Measurements from ENCODE around the gene F2.

F2 gene

GRCh38 chr11:46718155-46719019 lies 626 bp upstream of the F2 start:
- no peak for DNase-seq

- DNase-seq: no peak
Measured at GRCh38 chr11:46719543-46720218, 668 bp downstream of the F2 start.

GRCh38 chr11:46721286-46721685 lies 2.3 kb downstream of the F2 start:
- no peak for DNase-seq

GRCh38 chr11:46722566-46723358 lies 3.7 kb downstream of the F2 start:
- no peak for DNase-seq

- no peak for DNase-seq
Measured at GRCh38 chr11:46723359-46723680, 4.3 kb downstream of the F2 start.

GRCh38 chr11:46724088-46724487 lies 5.1 kb downstream of the F2 start:
- peak in 1 of 2 experiments; percentile 9 for DNase-seq

- no peak for DNase-seq
Measured at GRCh38 chr11:46725338-46726205, 6.6 kb downstream of the F2 start.

GRCh38 chr11:46726206-46726862 lies 7.3 kb downstream of the F2 start:
- no peak for DNase-seq

- no peak for DNase-seq
Measured at GRCh38 chr11:46727952-46728658, 9.1 kb downstream of the F2 start.

- no peak for DNase-seq
Measured at GRCh38 chr11:46728659-46729040, 9.6 kb downstream of the F2 start.

- DNase-seq: no peak
Measured at GRCh38 chr11:46729110-46730027, 10.4 kb downstream of the F2 start.

GRCh38 chr11:46731545-46731944 lies 12.5 kb downstream of the F2 start:
- no peak for DNase-seq

GRCh38 chr11:46733234-46733633 lies 14.2 kb downstream of the F2 start:
- DNase-seq: no peak

GRCh38 chr11:46736146-46736545 lies 17.1 kb downstream of the F2 start:
- no peak for DNase-seq

GRCh38 chr11:46736615-46737014 lies 17.6 kb downstream of the F2 start:
- no peak for DNase-seq

GRCh38 chr11:46737699-46738098 lies 18.7 kb downstream of the F2 start:
- no peak for DNase-seq

GRCh38 chr11:46738887-46739286 lies 19.9 kb downstream of the F2 start:
- no peak for DNase-seq

- DNase-seq: no peak
Measured at GRCh38 chr11:46741600-46742484, 22.8 kb downstream of the F2 start.

- DNase-seq: no peak
Measured at GRCh38 chr11:46743043-46743442, 24.0 kb downstream of the F2 start.
